ENCODE data around the gene SLC2A3.
"Not testable (repeated sequence)": the region's sequence is repeated elsewhere in the genome, so short reads cannot be mapped to it uniquely, and the experiment has no call there.

SLC2A3 gene

GRCh38 chr12:7935590-7936581 is at the start of gene SLC2A3:
SLC2A3 (minus strand) TSS chr12:7936187; CDS start chr12:7936034, 153 bp downstream.
- no peak for TF ChIP-seq CTCF (IDR thresholded peaks at IDR 0.05; ENCODE audit: insufficient read depth, low read depth, low read length, missing control alignments)
- DNase-seq (ENCODE audit: low read depth), result peak; percentile 57
- H3K4me3 ChIP-seq (ENCODE audit: low read length), result peak within 1 kb of the TSS; percentile 30

- H3K4me3 ChIP-seq (ENCODE audit: low read length), result no peak overlapping the region
- no peak for DNase-seq (ENCODE audit: low read depth)
- TF ChIP-seq CTCF (IDR thresholded peaks at IDR 0.05; ENCODE audit: insufficient read depth, low read depth, low read length, missing control alignments), result no peak
Measured at GRCh38 chr12:7984900-7985299, 48.9 kb upstream of the SLC2A3 start.

- DNase-seq (ENCODE audit: low read depth); H3K4me3 ChIP-seq (ENCODE audit: low read length): not testable (repeated sequence)
Measured at GRCh38 chr12:7983460-7983859, 47.5 kb upstream of the SLC2A3 start.

GRCh38 chr12:7983019-7983418 is 47.0 kb upstream of the SLC2A3 start:
- not testable (repeated sequence) for DNase-seq (ENCODE audit: low read depth); H3K4me3 ChIP-seq (ENCODE audit: low read length)

GRCh38 chr12:7982332-7982735 is 46.3 kb upstream of the SLC2A3 start:
- not testable (repeated sequence) for DNase-seq (ENCODE audit: low read depth); H3K4me3 ChIP-seq (ENCODE audit: low read length)

- no peak for TF ChIP-seq CTCF (IDR thresholded peaks at IDR 0.05; ENCODE audit: insufficient read depth, low read depth, low read length, missing control alignments)
- no peak overlapping the region for H3K4me3 ChIP-seq (ENCODE audit: low read length)
- DNase-seq (ENCODE audit: low read depth), result no peak
Measured at GRCh38 chr12:7981446-7981845, 45.5 kb upstream of the SLC2A3 start.

GRCh38 chr12:7977351-7978124 is 41.6 kb upstream of the SLC2A3 start:
- H3K4me3 ChIP-seq (ENCODE audit: low read length); DNase-seq (ENCODE audit: low read depth): not testable (repeated sequence)

- DNase-seq (ENCODE audit: low read depth), result no peak
- TF ChIP-seq CTCF (IDR thresholded peaks at IDR 0.05; ENCODE audit: insufficient read depth, low read depth, low read length, missing control alignments), result no peak
- no peak overlapping the region for H3K4me3 ChIP-seq (ENCODE audit: low read length)
Measured at GRCh38 chr12:7973457-7973825, 37.5 kb upstream of the SLC2A3 start.
